ENCODE data around the gene SS18. TPM values are rescaled to one million over a fixed set of nuclear protein-coding genes. Genes with fewer than 3 reads are reported as not detected.
A peak's percentile ranks its signal among the peaks of the same experiment; 100 is the strongest.

Gene SS18
- total and polyA plus RNA-seq, 2 of the 13 experiments (the other 11 are each of a cell fraction or from before 2014, with no cell fraction given) = 49.2 to 82.7 TPM

GRCh38 chr18:26091047-26091630, 726 bp upstream of the SS18 start (continued):
- no peak for TF ChIP-seq PRDM4 (CRISPR knock-in tag; IDR thresholded peaks at IDR 0.05; ENCODE audit: borderline replicate concordance)
- no peak for TF ChIP-seq ZKSCAN1 (IDR thresholded peaks at IDR 0.05; ENCODE audit: low read length)
- TF ChIP-seq NR2F2 (IDR thresholded peaks at IDR 0.05; ENCODE audit: borderline replicate concordance, low read depth) = no peak
- TF ChIP-seq ZNF205 (CRISPR knock-in tag; IDR thresholded peaks at IDR 0.05) = no peak
- peak; percentile 58; the same call in 1 of the 2 replicates for TF ChIP-seq ZNF256 (CRISPR knock-in tag; conservative IDR thresholded peaks at IDR 0.05)
- no peak for TF ChIP-seq ZBTB3 (CRISPR knock-in tag; IDR thresholded peaks at IDR 0.05; ENCODE audit: borderline replicate concordance, low read depth)
- TF ChIP-seq HDAC2 (CRISPR knock-in tag; IDR thresholded peaks at IDR 0.05) = no peak
- no peak for TF ChIP-seq MTF2 (CRISPR knock-in tag; IDR thresholded peaks at IDR 0.05; ENCODE audit: borderline replicate concordance)
- no peak for TF ChIP-seq EZH2 (conservative IDR thresholded peaks at IDR 0.05; ENCODE audit: low read depth, low read length)
- no peak for TF ChIP-seq EEA1 (CRISPR knock-in tag; IDR thresholded peaks at IDR 0.05; ENCODE audit: borderline replicate concordance)
- TF ChIP-seq, protein P1, sequence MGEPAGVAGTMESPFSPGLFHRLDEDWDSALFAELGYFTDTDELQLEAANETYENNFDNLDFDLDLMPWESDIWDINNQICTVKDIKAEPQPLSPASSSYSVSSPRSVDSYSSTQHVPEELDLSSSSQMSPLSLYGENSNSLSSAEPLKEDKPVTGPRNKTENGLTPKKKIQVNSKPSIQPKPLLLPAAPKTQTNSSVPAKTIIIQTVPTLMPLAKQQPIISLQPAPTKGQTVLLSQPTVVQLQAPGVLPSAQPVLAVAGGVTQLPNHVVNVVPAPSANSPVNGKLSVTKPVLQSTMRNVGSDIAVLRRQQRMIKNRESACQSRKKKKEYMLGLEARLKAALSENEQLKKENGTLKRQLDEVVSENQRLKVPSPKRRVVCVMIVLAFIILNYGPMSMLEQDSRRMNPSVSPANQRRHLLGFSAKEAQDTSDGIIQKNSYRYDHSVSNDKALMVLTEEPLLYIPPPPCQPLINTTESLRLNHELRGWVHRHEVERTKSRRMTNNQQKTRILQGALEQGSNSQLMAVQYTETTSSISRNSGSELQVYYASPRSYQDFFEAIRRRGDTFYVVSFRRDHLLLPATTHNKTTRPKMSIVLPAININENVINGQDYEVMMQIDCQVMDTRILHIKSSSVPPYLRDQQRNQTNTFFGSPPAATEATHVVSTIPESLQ (CRISPR knock-in tag; conservative IDR thresholded peaks at IDR 0.05) = no peak
- TF ChIP-seq CSRNP2 (CRISPR knock-in tag; conservative IDR thresholded peaks at IDR 0.05; ENCODE audit: low read depth) = no peak
- TF ChIP-seq, protein P2, sequence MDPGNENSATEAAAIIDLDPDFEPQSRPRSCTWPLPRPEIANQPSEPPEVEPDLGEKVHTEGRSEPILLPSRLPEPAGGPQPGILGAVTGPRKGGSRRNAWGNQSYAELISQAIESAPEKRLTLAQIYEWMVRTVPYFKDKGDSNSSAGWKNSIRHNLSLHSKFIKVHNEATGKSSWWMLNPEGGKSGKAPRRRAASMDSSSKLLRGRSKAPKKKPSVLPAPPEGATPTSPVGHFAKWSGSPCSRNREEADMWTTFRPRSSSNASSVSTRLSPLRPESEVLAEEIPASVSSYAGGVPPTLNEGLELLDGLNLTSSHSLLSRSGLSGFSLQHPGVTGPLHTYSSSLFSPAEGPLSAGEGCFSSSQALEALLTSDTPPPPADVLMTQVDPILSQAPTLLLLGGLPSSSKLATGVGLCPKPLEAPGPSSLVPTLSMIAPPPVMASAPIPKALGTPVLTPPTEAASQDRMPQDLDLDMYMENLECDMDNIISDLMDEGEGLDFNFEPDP (CRISPR knock-in tag; conservative IDR thresholded peaks at IDR 0.05) = no peak
- no peak for TF ChIP-seq SKI (IDR thresholded peaks at IDR 0.05; ENCODE audit: partially characterized antibody)
- no peak for TF ChIP-seq ZNF660 (CRISPR knock-in tag; IDR thresholded peaks at IDR 0.05; ENCODE audit: borderline replicate concordance, low read depth)
- no peak for TF ChIP-seq FIP1L1 (IDR thresholded peaks at IDR 0.05; ENCODE audit: borderline replicate concordance, insufficient read depth, low read depth, low read length)

All from HepG2 (cell line).